ENCODE results near the gene OTUD6A.

- TF ChIP-seq CTCF (IDR thresholded peaks at IDR 0.05; ENCODE audit: low read depth, low read length) (no peak), POLR2A (IDR thresholded peaks at IDR 0.05; ENCODE audit: extremely low read depth, insufficient read length) (no peak), MYC (IDR thresholded peaks at IDR 0.05; ENCODE audit: low read depth, low read length) (no peak), MAX (IDR thresholded peaks at IDR 0.05; ENCODE audit: low read depth, low read length) (no peak)
Measured at GRCh38 chrX:70038951-70039350, 23.3 kb upstream of the OTUD6A start.

Measured in NB4 (cell line).